ENCODE data around the gene SH3TC1. TPM values are rescaled to one million over a fixed set of nuclear protein-coding genes. Genes with fewer than 3 reads are reported as not detected.

The SH3TC1 gene
- total and polyA plus RNA-seq, 2 of the 8 experiments (the other 6 are each of a cell fraction or from before 2014, with no cell fraction given): 0.15 TPM; not detected in 1

DNA sequence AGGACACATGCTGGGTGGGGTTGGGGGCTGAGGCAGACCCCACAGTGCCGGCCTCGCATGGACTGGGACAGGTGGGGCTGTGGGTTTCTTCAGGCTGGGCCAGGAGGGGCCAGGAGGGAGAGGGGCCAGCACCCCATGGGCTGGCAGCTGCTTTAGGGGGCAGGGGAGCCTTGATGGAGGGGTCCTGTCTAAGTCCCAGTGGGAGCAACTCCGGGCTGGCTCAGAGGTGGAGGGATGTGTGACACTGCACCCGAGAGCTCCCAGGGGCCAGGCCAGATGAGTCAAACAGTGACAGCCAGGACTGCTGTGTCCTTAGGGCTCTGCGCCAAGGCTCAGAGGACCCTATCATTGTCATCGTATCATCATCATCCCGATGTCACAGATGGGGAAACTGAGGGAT, 36.1 kb upstream of the SH3TC1 start:
- H4K91ac ChIP-seq (replicated peaks; ENCODE audit: insufficient read length, low read length): no peak overlapping the region
- H2BK15ac ChIP-seq (ENCODE audit: low read length): no peak overlapping the region
- DNase-seq (ENCODE audit: low read depth in 1 of 2, low spot score in 2 of 2) (no peak), FAIRE-seq (no peak)
- no peaks in the 10 kb centered on the region for H3K79me1 ChIP-seq (ENCODE audit: low read depth, low read length)
- no peak overlapping the region for H4K5ac ChIP-seq (ENCODE audit: insufficient read length, low read depth, low read length)
- no peak overlapping the region for H3K23ac ChIP-seq (ENCODE audit: insufficient read length)
- H3K27ac ChIP-seq (ENCODE audit: low read depth, low read length): no peak overlapping the region
- H3K9me3 ChIP-seq (ENCODE audit: insufficient read depth in 2 of 2, low read depth in 1 of 2, low read length in 1 of 2): peaks cover 0 to 2% of the 10 kb centered on the region in 2 experiments; a peak in 2 of 4 replicates
- H3K27me3 ChIP-seq (replicated peaks in 1 of 4; ENCODE audit: control insufficient read depth in 3 of 4, extremely low read depth in 1 of 4, insufficient read depth in 3 of 4, low read length in 3 of 4): peaks cover 3 to 24% (median 15%) of the 10 kb centered on the region in 4 experiments
- H3K4ac ChIP-seq (replicated peaks; ENCODE audit: insufficient read length, low read depth, low read length): no peak overlapping the region
- no peak overlapping the region for H2BK5ac ChIP-seq (ENCODE audit: low read depth, low read length)
- no peak overlapping the region for H4K8ac ChIP-seq (ENCODE audit: extremely low read depth, insufficient read depth, low read length)
- ChIA-PET POLR2A (ENCODE audit: partially characterized antibody) (no interaction called here), CTCF (ENCODE audit: partially characterized antibody) (interaction anchor here (1.0 to 1.8 kb wide), 4 partner anchors 12 to 75 kb away, joined by 3 read pairs; no protein-coding TSS in a partner anchor)
- no peak overlapping the region for H3K56ac ChIP-seq (replicated peaks; ENCODE audit: insufficient read length, low read depth, low read length)
- peaks cover 21% of the 10 kb centered on the region; the same call in 1 of the 2 replicates for H3K23me2 ChIP-seq (ENCODE audit: low read depth, low read length)
- no peak overlapping the region for H3K4me2 ChIP-seq (ENCODE audit: insufficient read depth in 1 of 2, low read depth in 2 of 2, low read length in 2 of 2)
- H2BK20ac ChIP-seq (ENCODE audit: low read length): no peak overlapping the region
- H3K4me1 ChIP-seq (replicated peaks in 1 of 4; ENCODE audit: control insufficient read depth in 3 of 4, insufficient read depth in 4 of 4, low read length in 3 of 4): peaks cover 0 to 3% (median under 1%) of the 10 kb centered on the region in 4 experiments; a peak in 4 of 7 replicates
- no peak overlapping the region for H3K9ac ChIP-seq (replicated peaks in 1 of 4; ENCODE audit: extremely low read depth in 1 of 4, low read depth in 3 of 4, low read length in 3 of 4)
- H3K14ac ChIP-seq (ENCODE audit: insufficient read length): no peak overlapping the region
- no peak overlapping the region for H2BK12ac ChIP-seq (ENCODE audit: low read depth, low read length)
- peaks cover 0 to 5% of the 10 kb centered on the region in 2 experiments for H4K20me1 ChIP-seq (replicated peaks in 1 of 2; ENCODE audit: control insufficient read depth in 1 of 2, insufficient read depth in 2 of 2, low read length in 2 of 2)
- H2BK120ac ChIP-seq (replicated peaks; ENCODE audit: low read depth, low read length): no peak overlapping the region
- TF ChIP-seq TAF1 (IDR thresholded peaks at IDR 0.05; ENCODE audit: low read depth, low read length) (no peak), KDM5A (IDR thresholded peaks at IDR 0.05; ENCODE audit: low read length) (no peak), JUN (IDR thresholded peaks at IDR 0.05; ENCODE audit: low read depth, low read length) (no peak), E2F6 (IDR thresholded peaks at IDR 0.05) (no peak), EZH2 (IDR thresholded peaks at IDR 0.05; ENCODE audit: low read depth, low read length, severe bottlenecking) (no peak), RNF2 (IDR thresholded peaks at IDR 0.05; ENCODE audit: borderline replicate concordance, low read depth, low read length, missing control alignments, poor library complexity, severe bottlenecking) (no peak), KDM1A (IDR thresholded peaks at IDR 0.05; ENCODE audit: borderline replicate concordance, low read length) (no peak), NRF1 (IDR thresholded peaks at IDR 0.05; ENCODE audit: low read depth, low read length) (no peak)
- H3K36me3 ChIP-seq (ENCODE audit: control insufficient read depth in 2 of 4, insufficient read depth in 4 of 4, low read length in 3 of 4): no peaks in the 10 kb centered on the region
- H3K18ac ChIP-seq (ENCODE audit: extremely low read depth, low read length): no peak overlapping the region
- H2AK5ac ChIP-seq (ENCODE audit: low read depth, low read length): no peak overlapping the region; the same call in 1 of the 2 replicates
- no peaks in the 10 kb centered on the region for H3K79me2 ChIP-seq (ENCODE audit: control insufficient read depth in 1 of 2, insufficient read depth in 2 of 2, low read length in 2 of 2)
- H3K4me3 ChIP-seq (ENCODE audit: extremely low read depth in 1 of 4, insufficient read depth in 2 of 4, low read depth in 3 of 4, low read length in 4 of 4): no peak overlapping the region
- no peak overlapping the region for H2AFZ ChIP-seq (ENCODE audit: low read length)
- WGBS, 2 experiments (ENCODE audit: extremely low coverage in 1 of 2, insufficient coverage in 1 of 2, insufficient read length in 1 of 2, insufficient replicate concordance in 2 of 2, low coverage in 1 of 2, low lambda C conversion rate in 2 of 2, missing lambda C conversion rate in 1 of 2): 89% methylated on average over 7 of the region's 7 CpGs; no CpG with 5 or more reads in 1 of the 2 experiments
